Neural cell (in vitro differentiated cells): ENCODE results near the gene SELENOV.

Source experiments
- CTCF ChIP-seq: fragments of 450-650 bp; IDR thresholded peaks from 2 replicates; pipeline ENCODE4 v1.5.1; 2014; ENCODE audit warnings: antibody characterized with exemption, mild to moderate bottlenecking, moderate library complexity; ENCODE audit not compliant: poor library complexity, severe bottlenecking
- EP300 ChIP-seq: fragments of 450-650 bp; conservative IDR thresholded peaks from 2 replicates; pipeline ENCODE4 v1.6.1; 2014; ENCODE audit warnings: antibody characterized with exemption, mild to moderate bottlenecking, moderate library complexity; ENCODE audit not compliant: poor library complexity, severe bottlenecking
- EZH2 ChIP-seq: fragments of 200-600, 300-800 bp; shearing (Covaris generic), sonication (generic); IDR thresholded peaks from 2 replicates; pipeline ENCODE4 v1.6.1; 2014; ENCODE audit warnings: antibody characterized with exemption, low read length, borderline replicate concordance, mild to moderate bottlenecking; ENCODE audit not compliant: insufficient read depth, poor library complexity, severe bottlenecking
- TAF1 ChIP-seq: IDR thresholded peaks from 2 replicates; pipeline ENCODE4 v1.6.1; 2012; ENCODE audit warnings: low read depth

DNA sequence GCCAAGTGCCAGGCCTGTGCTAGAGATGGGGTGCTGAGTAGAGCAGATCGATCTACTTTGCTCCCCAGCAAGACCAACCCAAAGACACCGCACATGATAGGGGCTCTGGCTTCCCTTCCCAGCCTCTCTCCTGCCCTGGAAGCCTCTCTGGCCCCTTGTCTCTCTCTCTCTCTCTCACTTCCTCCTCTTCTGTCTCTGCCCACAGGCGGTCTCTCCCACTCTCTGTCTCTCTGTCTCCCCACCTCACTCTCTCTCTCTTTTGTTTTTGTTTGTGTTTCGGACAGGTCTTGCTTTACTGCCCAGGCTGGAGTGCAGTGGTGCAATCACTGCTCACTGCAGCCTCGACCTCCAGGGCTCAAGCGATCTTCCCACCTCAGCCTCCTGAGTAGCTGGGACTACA is 1.3 kb downstream of the SELENOV start:
- no peak for TF ChIP-seq CTCF
- no peak for TF ChIP-seq TAF1
- no peak for TF ChIP-seq EP300
- no peak for TF ChIP-seq EZH2
